CD4-positive, alpha-beta T cell treated with Interleukin-17A for 4 hours (primary cell): Measurements from ENCODE around the gene CCDC148.
A peak's percentile ranks its signal among the peaks of the same experiment; 100 is the strongest.

Experiments used
- DNase-seq: peaks from one replicate; pipeline ENCODE4 v3.0.0-alpha.2; 2020; ENCODE audit warnings: mixed read lengths

Gene CCDC148

GRCh38 chr2:158204741-158205165 is 251.8 kb downstream of the CCDC148 start:
- no peak for DNase-seq

DNA sequence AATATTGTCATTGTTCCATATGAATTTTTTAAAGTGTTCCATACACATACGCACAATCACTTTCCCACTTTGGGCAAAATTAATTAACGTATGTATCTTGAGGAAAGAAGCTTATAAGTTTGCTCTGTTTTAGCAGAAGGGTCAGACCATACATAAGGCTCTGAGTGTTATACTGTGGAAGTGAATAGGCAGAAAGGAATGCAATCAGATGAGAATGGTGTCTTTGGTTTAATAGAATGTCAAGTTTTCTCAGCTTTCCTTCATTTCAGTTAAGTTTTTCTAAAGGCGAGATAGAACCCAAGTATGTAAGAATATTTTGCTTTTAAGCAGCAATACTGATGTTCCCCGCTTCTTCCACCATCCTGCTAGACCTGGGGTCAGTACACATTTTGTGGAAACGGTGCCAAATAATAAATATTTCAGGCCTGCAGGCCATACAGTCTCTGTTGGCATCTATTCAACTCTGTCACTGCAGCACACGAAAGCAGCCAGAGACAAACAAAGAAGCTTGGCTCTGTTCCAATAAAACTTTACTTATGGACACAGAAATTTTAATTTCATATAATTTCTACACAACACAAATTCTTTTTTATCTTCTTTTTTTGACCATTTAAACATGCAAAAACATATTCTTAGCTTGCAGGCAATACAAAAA is 254.3 kb downstream of the CCDC148 start:
- DNase-seq: no peak

GRCh38 chr2:158199928-158200650 is 256.5 kb downstream of the CCDC148 start:
- DNase-seq: no peak

- no peak for DNase-seq
These were observed 258.6 kb downstream of the CCDC148 start for GRCh38 chr2:158197940-158198339.

DNA sequence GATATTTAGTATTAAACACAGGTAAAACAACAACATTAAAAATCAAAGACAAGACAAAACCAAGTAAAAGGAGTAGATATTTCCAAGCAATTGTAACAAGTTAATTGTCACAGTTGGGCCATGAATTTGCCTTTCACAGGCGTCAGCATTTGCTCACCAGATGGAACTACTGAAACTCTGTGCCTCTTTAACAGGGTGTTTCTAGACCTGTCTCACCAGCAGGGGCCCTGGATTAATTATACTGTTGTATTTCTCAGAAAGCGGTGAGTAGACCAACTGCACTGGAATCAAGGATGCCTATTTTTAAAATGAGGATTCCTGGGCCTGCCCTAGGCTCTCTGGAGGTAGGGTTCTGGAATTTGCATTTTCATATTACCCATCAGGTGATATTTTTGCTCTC is 262.3 kb downstream of the CCDC148 start:
- DNase-seq: no peak

- no peak for DNase-seq
These were observed 263.8 kb downstream of the CCDC148 start for GRCh38 chr2:158192515-158193443.

DNA sequence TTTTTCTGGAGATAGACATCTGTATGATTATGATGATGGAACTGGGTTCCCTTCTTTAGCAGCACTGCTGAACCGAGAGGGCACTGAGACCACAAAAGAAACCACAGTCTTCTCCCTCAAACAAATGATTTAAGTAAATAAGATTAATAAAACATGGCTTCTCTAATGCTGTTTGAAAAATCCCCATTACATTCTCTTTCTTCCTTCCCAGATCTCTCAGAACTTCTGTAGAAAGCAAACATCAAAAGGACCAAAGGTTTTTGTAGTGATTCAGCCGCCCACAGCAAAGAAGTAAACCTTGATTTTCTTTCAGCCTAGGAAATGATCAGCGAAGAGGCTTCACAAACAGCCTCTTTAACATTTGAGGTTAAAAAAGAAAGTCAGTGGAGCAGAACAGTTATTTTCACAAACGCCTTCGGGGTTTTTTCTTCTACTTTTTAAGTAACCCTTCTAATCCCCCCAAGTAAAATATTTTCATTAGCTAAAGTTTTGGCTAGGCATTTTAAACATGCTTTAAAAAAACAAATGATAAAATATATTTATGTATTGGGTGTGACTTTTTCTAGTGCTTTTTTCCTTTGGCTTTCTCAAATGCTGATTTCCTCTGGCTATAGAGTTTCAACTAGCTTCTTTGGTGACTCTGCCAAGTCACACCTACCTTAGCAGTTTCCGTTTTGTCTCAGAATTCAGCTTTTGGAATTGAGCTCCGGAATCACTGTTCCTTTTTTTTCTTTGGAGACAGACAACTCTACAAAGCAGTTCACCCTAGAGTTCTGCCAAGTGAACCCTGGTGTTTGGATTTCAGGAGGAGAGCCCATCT is 265.3 kb downstream of the CCDC148 start:
- peak; percentile 19 for DNase-seq

GRCh38 chr2:158189526-158189925 is 267.0 kb downstream of the CCDC148 start:
- no peak for DNase-seq

DNA sequence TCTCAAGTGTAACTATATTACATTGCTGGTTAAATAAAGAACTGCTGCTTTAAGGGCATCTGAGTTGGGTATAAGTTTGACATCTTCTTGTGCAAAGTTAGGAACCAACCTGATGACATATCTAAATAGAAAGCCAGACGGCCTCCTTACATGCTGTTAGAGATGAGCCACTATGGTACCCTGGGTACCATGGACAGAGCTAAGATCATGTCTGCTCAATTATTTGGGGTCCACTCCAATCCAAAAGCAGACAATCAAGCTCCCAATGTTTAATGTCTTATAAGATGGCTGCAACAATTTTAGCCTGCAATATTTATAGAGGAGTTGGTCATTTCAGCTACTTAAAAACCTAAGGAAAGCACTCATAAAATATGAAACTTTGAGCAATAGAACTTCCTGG is 268.6 kb downstream of the CCDC148 start:
- no peak for DNase-seq

- DNase-seq: no peak
These were observed 271.8 kb downstream of the CCDC148 start for GRCh38 chr2:158184556-158185343.

- no peak for DNase-seq
These were observed 272.6 kb downstream of the CCDC148 start for GRCh38 chr2:158184001-158184400.

DNA sequence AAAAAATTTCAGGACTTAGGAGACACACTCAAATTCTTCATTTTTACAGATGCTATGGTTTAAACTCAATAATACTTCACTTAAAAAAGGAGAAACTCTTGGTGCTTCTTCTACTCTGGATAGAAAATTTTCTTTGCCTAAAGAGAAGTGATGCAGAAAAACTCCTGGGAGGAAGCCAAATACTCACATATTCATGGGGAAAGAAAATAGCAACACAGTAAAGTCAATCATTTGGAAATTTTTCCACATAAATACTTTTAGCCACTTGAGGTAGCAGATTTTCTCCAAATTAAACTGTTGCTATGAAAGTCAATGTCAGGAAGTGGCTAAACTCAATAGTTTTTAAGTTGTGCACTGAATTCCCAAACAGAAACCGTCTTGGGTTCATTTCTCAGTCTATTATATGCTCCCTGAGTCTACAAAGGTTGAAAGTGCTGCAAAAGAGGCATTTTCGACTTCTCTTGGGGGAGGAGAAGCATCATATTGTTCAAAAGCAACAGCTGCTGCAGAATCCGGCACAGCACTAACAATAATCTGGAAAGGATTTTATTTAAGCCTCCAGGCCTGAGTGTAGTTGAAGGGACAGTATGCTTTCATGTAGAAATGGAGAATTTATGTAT is 273.8 kb downstream of the CCDC148 start:
- no peak for DNase-seq

DNA sequence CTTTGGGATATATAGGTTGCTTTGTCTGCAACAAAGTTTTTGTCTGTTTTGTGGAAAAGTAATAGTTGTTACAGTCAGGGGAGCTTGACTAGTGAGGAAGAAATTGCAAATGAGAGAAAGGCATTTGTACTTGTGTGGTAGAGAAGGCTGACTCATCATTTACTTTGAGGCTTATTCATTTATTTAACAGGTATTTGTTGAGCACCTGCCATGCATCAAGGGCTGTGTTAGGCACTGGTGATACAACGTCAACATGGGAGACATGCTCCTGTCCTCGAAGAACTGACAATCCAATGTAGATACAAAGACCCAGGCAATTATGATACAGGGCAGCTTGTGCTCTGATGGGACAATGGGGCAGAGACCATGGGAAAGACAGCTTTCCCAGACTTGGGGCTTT is 275.4 kb downstream of the CCDC148 start:
- DNase-seq: no peak

GRCh38 chr2:158179660-158180059 is 276.9 kb downstream of the CCDC148 start:
- DNase-seq: no peak

GRCh38 chr2:158178646-158179045 is 277.9 kb downstream of the CCDC148 start:
- no peak for DNase-seq

- no peak for DNase-seq
These were observed 281.6 kb downstream of the CCDC148 start for GRCh38 chr2:158174956-158175355.

DNA sequence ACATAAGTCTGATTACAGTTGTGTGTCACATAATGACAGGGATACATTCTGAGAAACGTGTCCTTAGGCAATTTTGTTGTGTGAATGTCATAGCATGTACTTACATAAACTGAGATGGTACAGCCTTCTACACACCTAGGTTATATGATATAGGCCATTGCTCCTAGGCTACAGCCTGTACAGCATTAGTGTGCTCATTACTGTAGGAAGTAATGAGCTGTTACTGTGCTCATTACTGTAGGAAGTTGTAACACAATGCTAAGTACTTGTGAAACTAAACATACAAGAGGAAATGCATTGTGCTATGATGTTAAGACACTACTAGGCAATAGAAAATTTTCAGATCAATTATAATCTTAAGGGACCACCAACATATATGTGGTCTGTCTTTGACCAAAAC is 282.1 kb downstream of the CCDC148 start:
- DNase-seq: no peak

DNA sequence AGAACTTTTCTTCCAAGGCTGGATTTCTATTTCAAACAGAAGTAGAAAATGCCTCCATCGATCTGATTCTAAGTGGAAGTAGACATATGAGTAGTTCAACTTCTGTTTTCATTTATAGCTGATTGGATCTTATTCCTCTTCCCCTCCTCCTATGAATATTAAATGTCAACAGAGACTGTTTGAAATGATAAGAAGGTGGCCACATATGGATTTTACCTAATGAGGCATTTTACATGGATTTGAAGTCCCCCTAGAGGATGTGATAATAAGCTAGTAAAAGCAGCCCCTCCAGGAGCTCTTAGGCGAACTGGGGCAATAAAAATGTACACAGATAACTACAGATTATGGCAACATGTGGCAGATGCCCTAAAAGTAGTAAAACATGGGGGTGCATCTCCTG is 283.8 kb downstream of the CCDC148 start:
- no peak for DNase-seq

- DNase-seq: no peak
These were observed 302.0 kb downstream of the CCDC148 start for GRCh38 chr2:158154596-158154995.

- DNase-seq: no peak
These were observed 303.1 kb downstream of the CCDC148 start for GRCh38 chr2:158153270-158154015.
